Uterine smooth muscle cell (primary cell): Measurements from ENCODE around the gene ZNF891. TPM values are rescaled to one million over a fixed set of nuclear protein-coding genes. Genes with fewer than 3 reads are reported as not detected.

Source experiments
- total RNA-seq: library from RNA; depleted of rRNA; stranded (reverse); fragments of >200 nt; gene quantifications from 2 replicates; pipeline ENCODE4 v1.2.3, GENCODE V29; 2014

The ZNF891 gene
- total RNA-seq = 1.00 and 1.4 TPM in 2 replicates

DNA sequence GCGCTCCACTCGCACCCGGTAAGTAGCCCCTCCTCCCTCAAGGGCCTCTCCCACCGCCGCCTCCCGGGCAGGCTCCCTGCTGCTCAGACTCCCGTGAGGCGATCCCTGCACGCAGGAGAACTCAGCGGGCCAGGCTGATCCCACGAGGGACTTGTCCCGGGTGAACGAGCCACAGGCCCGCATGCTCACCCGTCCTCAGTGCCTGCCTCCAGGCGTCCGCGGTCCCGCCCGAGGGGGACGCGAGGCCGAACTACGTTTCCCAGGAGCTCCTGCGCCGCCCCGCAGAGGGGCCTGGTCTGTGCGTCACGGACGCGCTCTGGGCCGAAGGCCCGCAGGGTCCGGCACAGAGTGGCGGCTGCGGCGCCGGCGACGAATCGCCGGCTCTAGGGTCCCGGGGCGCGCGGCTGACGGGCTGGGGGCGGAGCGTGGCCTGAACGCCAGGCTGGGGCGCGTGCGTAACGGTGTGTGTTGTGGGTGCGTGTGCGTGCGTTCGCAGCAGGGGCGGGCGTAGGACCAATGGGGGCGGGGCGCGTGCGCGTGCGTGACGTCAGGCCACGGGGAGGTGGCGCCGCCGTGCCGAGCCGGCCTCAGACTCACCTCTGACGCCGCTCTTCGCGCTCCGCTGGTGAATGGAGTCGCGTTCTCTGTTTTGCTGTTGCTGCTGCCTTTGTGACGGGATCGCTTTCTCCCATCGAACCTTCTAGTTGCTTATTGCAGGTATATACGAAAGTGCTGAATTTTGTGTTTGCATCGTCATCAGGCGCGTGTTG lies at the start of gene ZNF891, which contains the start of gene ZNF10:
Gene ZNF891, minus strand, starts transcription at position 237 of the 770 bp plus-strand sequence. CDS start 8,356 bp downstream, outside the sequence.
Gene ZNF10, plus strand, starts transcription at position 590 of the 770 bp plus-strand sequence. CDS start 13,866 bp downstream, outside the sequence.

DNA sequence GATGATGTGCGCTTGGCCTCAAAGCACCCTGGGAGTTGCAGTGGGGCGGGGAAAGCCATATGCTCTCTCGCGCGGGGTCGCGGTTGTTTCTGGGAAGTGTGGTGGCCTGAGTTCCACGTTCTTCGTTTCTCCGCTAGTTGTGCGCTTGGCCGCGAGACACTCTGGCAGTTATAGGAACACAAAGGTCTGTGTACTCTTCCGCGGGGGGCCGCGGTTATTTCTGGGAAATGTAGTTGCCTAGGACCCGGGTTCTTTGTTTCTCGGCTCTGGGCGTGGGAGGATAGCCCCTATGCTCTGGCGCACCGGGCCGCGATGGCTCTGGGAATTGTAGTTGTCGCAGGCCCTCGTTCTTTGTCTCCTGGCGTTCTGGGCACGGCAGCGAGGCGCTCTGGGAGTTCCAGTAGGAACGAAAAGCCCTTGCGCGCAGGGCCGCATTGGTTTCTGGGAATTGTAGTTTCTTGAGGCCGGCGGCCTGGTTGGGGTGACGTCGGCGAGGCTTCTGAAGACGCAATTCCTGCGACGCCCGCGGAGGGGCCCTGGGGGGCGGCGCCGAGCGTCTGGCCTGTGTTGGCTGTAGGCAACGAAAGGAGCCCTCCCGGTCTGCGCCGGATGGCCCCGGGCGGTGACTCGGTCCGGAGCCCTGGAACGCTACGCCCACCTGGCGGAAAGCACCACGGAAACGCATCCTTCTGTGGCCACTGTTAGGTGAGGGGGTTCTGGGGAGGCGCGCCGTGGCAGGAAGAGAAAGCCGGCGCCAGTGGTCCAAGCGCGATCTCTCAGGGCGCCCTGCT lies 49.5 kb downstream of the ZNF891 start, which contains the start of gene ZNF140:
Gene ZNF140, plus strand, starts transcription at position 556 of the 791 bp plus-strand sequence. CDS start 398 bp downstream, outside the sequence.

Other genes starting within 250 kb of the ZNF891 start
- gene CHFR, start 242.7 kb downstream of the ZNF891 start, total RNA-seq = 34.0 and 35.5 TPM in 2 replicates
- gene ZNF605, start 174.0 kb downstream of the ZNF891 start, total RNA-seq = 13.9 and 15.3 TPM in 2 replicates
- 12.7 and 15.9 TPM in 2 replicates for gene ZNF26, start 143.9 kb downstream of the ZNF891 start, total RNA-seq
- gene ZNF84, start 92.8 kb downstream of the ZNF891 start, total RNA-seq = 19.0 and 29.1 TPM in 2 replicates
- 15.6 and 20.9 TPM in 2 replicates for gene ZNF140, start 49.4 kb downstream of the ZNF891 start, total RNA-seq
- gene ZNF10, start 353 bp upstream of the ZNF891 start, total RNA-seq = 5.8 and 7.0 TPM in 2 replicates
- gene ZNF268, start 51.2 kb upstream of the ZNF891 start, total RNA-seq = 28.4 and 29.1 TPM in 2 replicates
- not detected in 2 replicates for gene ANHX, start 105.6 kb upstream of the ZNF891 start, total RNA-seq